ELF-1 (cell line): ENCODE results near the gene ZBTB47.

Source experiments
- DNase-seq: peaks from one replicate; pipeline ENCODE4 v3.0.0-alpha.2; 2016; ENCODE audit warnings: low read depth, low spot score

Gene ZBTB47

DNA sequence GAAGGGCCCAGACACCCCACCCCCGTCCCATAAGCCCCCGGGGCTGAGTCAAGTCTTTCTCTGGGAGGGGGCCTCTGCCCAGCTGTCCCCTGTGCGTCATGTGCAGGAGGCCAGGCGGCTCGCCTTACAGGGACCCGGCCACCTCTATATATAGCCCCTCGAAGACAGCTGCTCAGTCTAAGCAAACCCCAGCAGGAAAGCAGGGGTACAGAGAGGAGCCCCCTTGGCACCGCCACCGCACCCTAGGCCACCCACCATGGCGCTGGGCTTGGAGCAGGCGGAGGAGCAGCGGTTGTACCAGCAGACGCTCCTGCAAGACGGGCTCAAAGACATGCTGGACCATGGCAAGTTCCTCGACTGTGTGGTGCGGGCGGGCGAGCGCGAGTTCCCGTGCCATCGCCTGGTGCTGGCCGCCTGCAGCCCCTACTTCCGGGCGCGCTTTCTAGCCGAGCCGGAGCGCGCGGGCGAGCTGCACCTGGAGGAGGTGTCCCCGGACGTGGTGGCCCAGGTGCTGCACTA lies 31.9 kb downstream of the ZBTB47 start, which contains the start of gene KLHL40:
Gene KLHL40 (plus strand): TSS at position 175 of the 519 bp plus-strand sequence. CDS start 82 bp downstream, at position 257.
- DNase-seq = peak; percentile 36

DNA sequence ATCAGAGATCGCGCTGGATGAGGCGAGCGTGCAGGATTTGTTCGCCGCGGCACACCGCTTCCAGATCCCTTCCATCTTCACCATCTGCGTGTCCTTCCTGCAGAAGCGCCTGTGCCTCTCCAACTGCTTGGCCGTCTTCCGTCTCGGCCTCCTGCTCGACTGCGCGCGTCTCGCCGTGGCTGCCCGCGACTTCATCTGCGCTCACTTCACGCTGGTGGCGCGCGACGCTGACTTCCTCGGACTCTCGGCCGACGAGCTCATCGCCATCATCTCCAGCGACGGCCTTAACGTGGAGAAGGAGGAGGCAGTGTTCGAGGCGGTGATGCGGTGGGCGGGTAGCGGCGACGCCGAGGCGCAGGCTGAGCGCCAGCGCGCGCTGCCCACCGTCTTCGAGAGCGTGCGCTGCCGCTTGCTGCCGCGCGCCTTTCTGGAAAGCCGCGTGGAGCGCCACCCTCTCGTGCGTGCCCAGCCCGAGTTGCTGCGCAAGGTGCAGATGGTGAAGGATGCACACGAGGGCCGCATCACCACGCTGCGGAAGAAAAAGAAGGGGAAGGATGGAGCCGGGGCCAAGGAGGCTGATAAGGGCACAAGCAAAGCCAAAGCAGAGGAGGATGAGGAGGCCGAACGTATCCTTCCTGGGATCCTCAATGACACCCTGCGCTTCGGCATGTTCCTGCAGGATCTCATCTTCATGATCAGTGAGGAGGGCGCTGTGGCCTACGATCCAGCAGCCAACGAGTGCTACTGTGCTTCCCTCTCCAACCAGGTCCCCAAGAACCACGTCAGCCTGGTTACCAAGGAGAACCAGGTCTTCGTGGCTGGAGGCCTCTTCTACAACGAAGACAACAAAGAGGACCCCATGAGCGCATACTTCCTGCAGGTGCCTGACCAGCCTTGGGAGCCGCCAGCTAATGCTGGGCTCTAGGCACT lies 32.7 kb downstream of the ZBTB47 start:
- DNase-seq = peak; percentile 44

DNA sequence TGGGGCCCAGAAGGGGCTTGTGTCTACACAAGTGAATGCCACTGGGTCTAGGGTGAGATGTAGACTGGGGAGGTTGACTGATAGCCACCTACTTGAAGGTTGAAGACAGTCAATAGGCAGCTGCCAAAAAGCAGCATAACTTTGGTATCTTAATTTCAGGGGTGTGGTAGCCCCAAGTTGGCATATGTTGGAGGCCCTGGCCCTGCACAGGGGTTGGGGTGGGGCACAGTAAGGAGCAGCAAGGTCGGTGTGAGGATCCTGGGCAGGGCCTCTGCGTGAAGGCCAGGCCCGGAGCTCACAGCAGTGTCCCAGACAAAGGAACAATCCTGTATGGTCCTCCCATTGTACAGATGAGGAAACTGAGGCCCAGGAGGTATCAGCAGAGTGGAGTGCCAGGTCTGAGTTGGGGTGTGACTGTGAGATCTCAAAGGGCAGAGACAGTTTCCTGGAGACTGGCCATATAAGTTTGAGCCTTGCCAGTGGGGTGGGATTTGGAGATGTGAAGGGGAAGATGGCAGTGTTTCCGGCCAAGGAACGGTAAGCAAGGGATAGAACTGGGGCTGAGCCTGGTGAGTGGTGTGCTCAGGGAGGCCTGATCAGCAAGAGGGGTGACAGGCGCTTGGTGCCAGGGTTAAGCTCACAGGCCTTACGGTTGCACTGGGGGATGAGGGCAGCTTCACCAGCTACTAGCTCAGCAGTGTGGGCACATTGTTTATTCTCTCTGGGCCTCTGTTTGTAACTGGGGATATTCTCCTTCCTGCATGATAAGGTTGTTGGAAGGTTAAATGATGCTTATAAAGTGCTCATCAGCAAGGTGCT lies 33.5 kb downstream of the ZBTB47 start:
- DNase-seq = no peak

DNA sequence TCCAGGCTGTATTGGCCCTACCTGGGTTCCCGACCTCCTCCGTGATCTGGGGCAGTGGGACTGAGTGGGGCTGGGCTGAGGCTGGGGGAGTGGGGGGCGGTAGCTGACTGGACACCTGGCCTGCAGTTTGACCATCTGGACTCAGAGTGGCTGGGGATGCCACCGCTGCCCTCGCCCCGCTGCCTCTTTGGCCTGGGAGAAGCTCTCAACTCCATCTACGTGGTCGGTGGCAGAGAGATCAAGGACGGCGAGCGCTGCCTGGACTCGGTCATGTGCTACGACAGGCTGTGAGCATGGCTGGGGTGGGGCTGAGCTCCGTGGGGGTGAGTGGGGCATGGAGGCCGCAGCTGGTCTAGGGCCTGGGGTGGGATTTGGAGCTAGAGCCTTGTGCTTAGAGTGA lies 34.5 kb downstream of the ZBTB47 start:
- no peak for DNase-seq

DNA sequence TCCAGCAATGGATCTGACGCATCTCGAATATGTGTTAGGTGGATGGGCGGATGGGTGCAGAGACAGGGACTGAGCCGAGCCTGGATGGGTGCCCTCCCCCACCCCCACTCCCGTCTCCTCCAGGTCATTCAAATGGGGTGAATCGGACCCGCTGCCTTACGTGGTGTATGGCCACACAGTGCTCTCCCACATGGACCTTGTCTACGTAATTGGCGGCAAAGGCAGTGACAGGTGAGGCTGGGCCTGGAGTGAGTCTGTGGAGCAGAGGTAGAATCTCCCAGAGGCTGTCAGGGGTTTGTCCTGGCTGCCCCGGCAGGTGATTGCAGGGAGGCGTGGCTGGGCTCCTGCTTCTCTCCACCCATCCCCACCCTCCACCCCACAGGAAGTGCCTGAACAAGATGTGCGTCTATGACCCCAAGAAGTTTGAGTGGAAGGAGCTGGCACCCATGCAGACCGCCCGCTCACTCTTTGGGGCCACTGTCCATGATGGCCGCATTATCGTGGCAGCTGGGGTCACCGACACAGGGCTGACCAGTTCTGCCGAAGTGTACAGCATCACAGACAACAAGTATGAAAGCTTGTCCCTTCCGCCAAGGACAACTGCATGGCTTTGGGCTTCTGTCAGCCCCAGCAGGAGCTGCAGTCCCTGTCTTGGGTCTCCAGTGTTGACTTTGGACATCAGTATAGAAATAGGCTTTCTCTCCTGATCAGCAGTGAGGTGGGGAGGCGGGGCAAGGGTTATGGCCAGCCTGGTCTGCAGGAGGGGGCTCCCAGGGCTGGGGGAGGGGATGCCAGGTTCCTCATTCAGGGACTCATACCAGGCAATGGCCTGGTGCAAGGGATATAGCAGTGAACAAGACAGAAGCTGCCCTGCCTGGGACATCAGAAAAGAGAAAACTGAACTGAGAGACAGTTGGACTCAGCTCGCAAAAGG lies 35.3 kb downstream of the ZBTB47 start:
- DNase-seq = no peak

DNA sequence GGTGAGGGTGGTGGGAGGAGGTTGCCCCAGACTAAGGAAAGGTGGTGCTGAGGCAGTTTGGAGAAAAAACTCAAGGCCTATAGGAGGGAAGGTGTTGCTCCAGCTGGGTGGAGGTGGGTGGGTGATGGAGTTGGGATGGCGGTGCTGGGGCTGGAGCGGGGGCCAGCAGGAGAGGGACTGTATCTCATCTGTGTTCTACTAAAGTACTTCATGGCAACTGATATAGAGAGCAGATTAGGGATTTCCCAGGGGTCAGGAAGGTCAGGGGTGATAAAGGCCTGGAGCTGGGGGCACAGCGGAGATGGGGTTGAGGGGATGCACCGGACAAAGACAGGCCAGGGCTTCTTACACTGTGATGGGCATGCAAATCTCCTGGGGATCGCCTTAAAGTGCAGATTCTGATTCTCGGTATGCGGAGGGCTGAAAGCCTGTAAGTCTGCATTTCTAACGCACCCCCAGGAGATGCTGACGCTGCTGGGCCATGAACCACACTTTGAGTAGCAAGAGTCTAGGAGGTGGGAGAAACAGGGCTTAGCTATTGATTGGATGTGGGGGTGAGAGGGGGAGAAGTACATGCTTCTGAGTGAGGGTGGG lies 36.0 kb downstream of the ZBTB47 start:
- no peak for DNase-seq

DNA sequence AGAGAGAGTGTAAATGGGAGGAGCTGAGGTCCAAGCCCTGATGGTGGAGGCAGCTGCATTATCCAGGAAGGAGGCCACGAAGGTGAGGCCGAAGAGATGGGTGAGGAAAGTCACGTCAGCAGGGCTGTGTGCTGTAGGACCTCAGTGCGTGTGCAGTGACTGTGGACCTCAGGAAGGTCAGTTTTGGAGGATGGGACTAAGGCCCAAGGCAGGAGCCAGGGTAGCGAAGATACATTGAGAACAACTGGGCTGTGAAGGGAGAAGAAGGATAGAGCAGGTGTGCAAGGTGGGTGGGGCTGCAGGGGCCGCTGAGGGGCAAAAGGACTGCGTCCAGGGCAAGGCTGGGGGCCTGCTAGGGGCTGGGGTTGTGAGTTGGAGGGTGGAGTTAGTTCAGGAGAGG lies 36.7 kb downstream of the ZBTB47 start:
- no peak for DNase-seq

DNA sequence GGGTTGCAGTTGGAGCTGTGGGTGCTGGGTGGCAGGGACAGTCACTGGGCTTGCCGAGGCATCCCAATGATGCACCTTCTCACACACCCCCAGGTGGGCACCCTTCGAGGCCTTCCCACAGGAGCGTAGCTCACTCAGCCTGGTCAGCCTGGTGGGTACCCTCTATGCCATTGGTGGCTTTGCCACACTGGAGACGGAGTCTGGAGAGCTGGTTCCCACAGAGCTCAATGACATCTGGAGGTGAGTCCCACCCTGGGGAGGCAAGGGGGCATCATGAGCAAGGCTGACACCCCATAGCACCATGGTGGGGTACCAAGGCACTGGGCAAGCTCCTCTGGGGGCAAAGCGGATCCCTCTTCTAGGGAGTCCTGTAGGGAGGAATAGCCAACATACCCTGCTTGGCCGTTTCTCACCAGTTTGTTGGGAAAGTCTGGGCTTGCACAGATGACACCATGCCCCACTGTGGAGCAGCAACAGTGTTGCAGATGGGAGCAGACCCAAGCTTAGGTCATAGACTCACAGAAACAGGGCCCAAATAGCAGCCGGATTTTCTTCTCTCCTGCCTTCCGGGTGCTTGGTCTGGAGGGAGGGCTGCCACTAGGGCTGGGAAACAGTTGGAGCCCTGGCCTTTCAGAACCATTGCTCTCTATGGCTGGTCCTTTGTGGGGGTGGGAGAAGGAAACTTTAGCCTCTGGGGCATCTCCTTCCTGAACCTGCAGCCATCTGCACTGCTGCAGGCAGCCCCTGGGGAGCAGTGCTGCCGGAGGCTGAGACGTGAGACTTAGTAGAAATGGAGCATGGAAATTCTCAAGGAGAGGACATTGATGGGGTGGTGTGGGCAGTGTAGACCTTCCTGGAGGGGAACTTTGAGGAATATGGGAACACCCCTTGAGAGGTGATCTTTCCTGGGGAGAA lies 37.5 kb downstream of the ZBTB47 start:
- no peak for DNase-seq

DNA sequence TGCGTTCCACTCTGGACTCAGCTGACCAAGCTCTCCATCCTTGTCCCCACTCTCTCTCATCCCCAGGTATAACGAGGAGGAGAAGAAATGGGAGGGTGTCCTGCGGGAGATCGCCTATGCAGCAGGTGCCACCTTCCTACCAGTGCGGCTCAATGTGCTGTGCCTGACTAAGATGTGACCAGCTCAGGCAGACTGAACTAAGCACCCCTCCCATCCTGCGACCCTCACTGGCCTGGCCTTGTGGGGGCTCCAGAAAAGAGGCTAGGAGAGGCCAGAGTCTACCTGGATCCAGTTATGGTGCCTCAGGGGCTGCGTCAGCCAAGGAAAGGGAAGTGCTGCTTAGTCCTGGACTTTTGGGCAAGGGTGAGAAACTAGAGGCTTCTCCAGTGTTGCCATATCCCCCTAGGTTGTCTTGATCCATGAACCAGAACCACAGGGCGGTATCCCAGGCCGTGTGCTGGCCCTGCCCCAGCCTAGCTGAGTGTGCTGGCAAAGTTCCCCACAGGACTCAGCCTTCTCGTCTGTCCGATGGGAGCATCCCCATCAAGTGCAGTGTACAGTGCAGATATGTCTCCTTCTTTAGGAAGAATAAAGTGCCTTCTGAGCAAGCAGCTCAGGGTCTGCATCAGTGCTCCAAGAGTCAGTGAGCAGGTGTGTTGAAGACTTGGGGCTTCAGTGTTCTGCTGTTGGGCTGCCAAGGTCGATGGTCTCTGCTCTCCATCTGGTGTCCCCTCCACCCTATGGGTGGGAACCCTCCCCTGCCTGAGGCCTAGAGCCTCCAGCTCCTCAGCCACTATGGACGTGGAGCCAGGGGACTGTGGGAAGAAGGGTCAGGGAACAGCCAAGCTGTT lies 38.5 kb downstream of the ZBTB47 start:
- no peak for DNase-seq

DNA sequence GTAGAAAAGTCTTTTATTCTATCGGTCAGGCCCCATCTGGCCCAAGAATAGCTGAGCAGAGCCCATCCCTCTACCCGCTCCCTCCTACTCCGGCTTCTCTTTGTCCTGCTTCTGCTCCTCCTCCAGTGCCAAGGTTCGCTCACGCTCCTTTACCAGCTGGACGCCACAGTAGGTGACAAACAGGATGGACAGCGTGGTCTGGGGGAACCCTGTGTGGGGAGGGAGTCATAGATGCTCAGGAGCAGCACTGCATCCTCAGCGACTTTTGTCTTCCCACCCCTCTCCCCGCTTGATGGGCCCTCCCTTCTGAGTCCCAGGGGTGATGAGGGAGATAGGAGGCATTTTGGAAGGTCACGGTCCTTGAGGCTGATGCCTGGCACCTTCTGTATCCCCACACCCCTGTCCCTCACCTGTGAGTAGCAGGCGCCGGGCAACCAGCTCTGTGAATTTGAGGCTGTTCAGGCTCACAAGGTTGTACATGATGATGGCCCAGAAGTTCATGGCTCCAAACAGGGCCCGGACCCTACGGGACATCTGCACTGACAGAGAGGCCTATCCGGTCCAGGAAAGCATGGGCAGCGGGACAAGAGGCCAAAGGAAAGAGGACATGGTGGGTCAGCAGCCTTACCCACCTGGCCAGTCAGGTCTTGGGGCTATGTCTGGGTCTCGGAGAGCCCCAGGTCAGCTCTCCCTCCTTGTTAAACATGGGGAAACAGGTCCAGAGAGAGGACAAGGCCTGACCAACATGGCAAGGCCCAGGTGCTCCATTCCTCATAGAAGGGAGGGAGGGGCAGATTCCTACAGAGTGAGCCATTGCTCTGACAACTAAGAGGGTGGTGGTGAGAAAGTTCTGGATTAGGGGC lies 39.4 kb downstream of the ZBTB47 start:
- DNase-seq = no peak

DNA sequence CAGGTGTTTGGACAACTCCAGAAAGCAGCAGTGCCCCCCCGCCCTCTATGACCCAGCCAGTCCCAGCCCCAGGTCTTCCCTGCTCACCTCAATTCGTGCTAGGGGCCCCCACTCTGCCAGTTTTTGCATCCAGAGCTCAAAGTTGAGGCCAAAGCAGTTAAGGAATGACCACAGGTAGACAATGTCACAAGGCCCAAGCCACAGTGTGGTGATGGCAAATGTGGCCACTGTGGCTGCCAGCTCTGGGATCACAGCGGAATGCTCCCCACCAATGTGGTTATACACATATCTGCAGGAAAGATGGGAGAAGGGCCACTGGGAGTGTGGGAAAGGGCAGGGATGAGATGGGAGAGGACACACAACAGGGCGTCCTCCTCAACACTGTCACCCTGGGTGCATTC lies 40.0 kb downstream of the ZBTB47 start:
- no peak for DNase-seq

DNA sequence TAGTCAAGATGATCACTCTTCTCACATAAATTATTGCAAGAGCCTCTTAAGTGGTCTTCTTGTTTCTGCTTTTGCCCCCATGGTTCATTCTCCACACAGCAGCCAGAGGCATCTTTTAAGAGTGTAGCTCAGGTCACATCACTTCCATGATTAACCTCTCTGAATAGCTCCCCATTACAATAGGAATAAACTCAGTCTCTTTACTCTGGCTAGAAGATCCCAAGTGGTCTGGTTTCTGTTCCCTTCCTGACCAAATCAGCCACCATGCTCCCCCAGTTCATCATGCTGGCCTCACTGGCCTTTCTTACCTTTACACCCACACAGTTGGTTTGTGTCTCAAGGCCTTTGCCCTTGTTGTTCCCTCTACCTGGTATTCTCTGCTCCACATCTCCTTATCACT lies 40.9 kb downstream of the ZBTB47 start:
- DNase-seq = no peak

DNA sequence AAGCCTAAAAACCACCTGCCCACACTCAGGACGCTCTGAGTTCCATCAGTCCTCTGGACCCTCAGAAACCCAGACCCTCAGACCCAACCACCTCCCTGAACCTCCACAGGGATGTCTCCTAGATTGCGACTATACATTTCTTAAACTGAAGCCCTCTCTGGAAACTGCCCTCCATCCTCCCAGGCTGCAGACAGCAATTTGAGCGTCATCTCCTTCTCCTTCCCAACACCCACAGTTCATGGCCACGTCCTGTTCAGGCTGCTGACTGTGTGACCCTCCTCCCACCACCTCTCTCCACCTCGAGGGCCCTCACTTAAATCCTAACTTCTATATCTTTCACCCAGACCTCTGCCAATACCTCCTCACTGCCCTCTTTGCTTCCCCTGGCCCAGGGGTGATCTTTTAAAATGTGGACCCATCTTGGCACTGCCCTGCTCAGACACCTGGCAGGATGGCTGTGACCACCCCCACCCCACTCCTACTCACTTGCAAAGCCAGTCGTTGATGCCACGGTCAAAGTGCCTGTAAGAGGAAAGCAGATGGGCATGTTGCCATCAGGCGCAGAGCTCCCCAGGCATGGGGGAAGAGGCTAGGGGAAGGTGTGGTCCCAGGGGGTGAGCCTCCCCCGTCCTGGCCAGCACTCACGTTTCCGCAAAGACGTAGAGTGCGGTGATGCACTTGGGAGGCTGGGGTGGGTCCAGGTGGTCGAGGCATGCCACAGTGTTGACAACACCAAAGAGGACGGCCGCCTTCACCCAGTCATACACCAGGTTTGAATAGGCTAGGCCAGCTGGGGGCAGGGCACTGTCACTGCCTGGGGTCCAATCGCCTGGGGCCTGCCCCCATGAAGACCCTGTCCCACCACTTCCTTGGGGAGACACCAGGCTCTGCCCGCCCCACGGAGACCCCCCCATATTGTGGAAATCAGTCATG lies 43.1 kb downstream of the ZBTB47 start:
- no peak for DNase-seq

DNA sequence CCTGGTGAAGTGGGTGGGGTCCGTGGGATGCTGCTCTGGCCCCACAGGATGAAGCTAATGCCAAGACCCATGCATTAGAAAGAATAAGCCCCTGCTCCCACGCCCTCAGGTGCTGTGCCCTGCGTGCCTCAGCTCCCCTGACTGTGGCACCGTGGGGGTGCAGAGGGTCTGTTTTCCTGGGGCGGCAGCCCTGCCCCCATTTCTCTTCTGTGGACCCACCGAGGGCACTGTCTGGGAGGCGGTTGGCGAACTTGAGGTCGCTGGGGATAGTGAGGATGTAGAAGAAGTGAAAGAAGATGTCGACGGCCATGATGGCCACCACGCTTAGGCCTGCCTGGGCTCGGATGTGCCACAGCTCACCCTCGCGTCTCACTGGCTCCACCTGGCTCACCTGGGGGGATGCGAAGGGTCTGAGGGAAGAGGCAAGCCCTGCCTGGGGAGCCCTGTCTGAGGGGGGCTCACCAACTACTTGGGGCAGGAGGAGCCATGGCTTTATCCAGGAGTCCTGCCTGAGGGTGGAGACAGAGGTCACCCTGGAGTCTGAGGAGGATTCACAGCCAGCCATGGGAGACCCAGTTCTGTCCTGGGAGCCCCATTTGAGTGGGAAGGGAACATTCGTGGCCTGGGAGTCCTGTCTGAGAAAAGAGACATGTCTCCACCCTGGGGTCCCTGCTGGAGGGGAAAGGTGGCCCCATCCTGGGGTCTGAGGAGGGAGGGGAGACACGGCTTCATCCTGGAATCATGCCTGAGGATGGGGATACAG lies 44.0 kb downstream of the ZBTB47 start:
- DNase-seq = no peak

DNA sequence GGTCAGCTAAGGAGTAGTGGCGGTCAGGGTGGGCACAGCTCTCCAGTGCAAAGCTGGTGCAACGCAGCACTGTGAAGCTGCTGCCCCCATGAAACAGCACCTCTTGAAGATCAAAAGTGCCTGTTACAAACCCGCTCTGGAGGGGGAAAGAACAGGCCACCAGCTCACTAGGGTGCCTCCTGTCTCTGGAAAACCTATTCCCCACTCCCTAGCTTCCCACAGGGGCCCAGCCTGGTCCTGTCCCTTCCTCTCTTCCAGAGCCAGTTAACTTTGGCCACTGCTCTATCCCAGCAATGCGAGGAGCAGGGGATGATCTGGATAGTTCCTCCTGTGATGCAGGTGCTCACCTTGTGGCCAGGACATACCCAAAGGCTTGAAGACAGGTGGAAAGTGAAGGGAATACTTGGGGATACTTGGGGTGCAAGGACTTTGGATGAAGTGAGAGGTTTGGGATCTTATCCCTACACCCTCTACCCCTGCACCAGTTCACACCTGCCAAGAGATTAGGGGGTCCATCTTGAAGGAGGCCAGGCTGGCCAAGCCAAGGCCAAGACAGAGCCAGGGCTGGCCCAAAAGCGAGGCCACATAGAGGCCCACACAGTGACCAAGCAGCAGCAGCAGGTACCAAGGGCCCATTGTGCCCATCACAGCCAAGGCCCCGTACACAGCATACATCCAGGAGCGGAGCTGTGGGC lies 44.9 kb downstream of the ZBTB47 start:
- no peak for DNase-seq

DNA sequence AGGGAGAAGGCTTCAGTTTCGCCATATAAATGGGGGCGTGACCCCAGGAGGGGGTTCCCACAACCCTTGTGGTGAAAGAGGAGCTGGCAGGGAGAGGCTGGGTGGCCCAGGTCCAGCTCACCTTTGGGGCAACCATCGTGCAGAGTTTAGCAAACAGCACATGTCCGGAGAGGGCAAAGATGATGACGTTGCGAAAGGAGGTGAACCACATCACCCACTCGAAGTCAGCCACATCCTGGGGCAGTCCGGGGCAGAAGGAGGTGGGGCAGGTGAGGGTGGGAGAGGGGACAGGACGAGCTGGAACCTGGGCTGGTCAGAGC lies 45.4 kb downstream of the ZBTB47 start:
- DNase-seq = no peak
